SK-N-SH treated with all-trans-retinoic acid at 6 μM for 48 hours (cell line): ENCODE measurements around the gene PSMC3.

Experiments
- ATAC-seq: fragments of 200-7000 bp; cut with Tn5 transposase; 3 replicates; pipeline ENCODE4 v1.9.1; 2020; ENCODE audit warnings: mild to moderate bottlenecking, moderate library complexity
- ARNTL ChIP-seq: fragments of 450-650 bp; formaldehyde crosslinking; IDR thresholded peaks from 2 replicates; pipeline ENCODE4 v1.5.0; 2020; ENCODE audit warnings: low read depth, mild to moderate bottlenecking, moderate library complexity, borderline replicate concordance
- BACH2 ChIP-seq: fragments of 250-450 bp; sonication (Bioruptor Pico); IDR thresholded peaks from 2 replicates; pipeline ENCODE4 v1.9.0; 2021; ENCODE audit warnings: mild to moderate bottlenecking, borderline replicate concordance
- CREB5 ChIP-seq: fragments of 250-450 bp; sonication (Bioruptor Pico); IDR thresholded peaks from 2 replicates; pipeline ENCODE4 v1.5.1; 2020; ENCODE audit warnings: low read depth, mild to moderate bottlenecking, moderate library complexity
- CSDC2 ChIP-seq: fragments of 250-450 bp; sonication (Bioruptor Pico); IDR thresholded peaks from 2 replicates; pipeline ENCODE4 v1.5.0; 2020; ENCODE audit warnings: mild to moderate bottlenecking, moderate library complexity
- ESRRG ChIP-seq: fragments of 250-450 bp; sonication (Bioruptor Pico); IDR thresholded peaks from 2 replicates; pipeline ENCODE4 v1.6.1; 2021; ENCODE audit warnings: mild to moderate bottlenecking
- ISL1 ChIP-seq: fragments of 250-450 bp; sonication (Bioruptor Pico); IDR thresholded peaks from 2 replicates; pipeline ENCODE4 v2.1.2; 2022; ENCODE audit warnings: mild to moderate bottlenecking, moderate library complexity
- OSR1 ChIP-seq: fragments of 250-450 bp; sonication (Bioruptor Pico); IDR thresholded peaks from 2 replicates; pipeline ENCODE4 v1.8.0; 2022; ENCODE audit warnings: moderate library complexity, mild to moderate bottlenecking, inconsistent platforms
- POU6F1 ChIP-seq: fragments of 250-450 bp; sonication (Bioruptor Pico); IDR thresholded peaks from 2 replicates; pipeline ENCODE4 v1.8.0; 2021; ENCODE audit warnings: low read depth, mild to moderate bottlenecking, moderate library complexity, borderline replicate concordance
- PPARA ChIP-seq: fragments of 250-450 bp; sonication (Bioruptor Pico); IDR thresholded peaks from 2 replicates; pipeline ENCODE4 v1.5.0; 2020; ENCODE audit warnings: mild to moderate bottlenecking, borderline replicate concordance
- RARB ChIP-seq: fragments of 250-450 bp; sonication (Bioruptor Pico); IDR thresholded peaks from 2 replicates; pipeline ENCODE4 v1.8.0; 2021; ENCODE audit warnings: mild to moderate bottlenecking, moderate library complexity
- SNAI2 ChIP-seq: fragments of 250-450 bp; sonication (Bioruptor Pico); IDR thresholded peaks from 2 replicates; pipeline ENCODE4 v1.5.0; 2020; ENCODE audit warnings: mild to moderate bottlenecking, moderate library complexity
- TCF4 ChIP-seq: fragments of 250-450 bp; sonication (Bioruptor Pico); IDR thresholded peaks from 2 replicates; pipeline ENCODE4 v1.8.0; 2021; ENCODE audit warnings: mild to moderate bottlenecking, moderate library complexity, borderline replicate concordance
- TOX ChIP-seq: fragments of 250-450 bp; sonication (Bioruptor Pico); IDR thresholded peaks from 2 replicates; pipeline ENCODE4 v1.8.0; 2021; ENCODE audit warnings: mild to moderate bottlenecking, moderate library complexity, borderline replicate concordance
- TSHZ2 ChIP-seq: fragments of 250-450 bp; sonication (Bioruptor Pico); IDR thresholded peaks from 2 replicates; pipeline ENCODE4 v1.5.0; 2020; ENCODE audit warnings: mild to moderate bottlenecking, moderate library complexity
- ZC3H10 ChIP-seq: fragments of 250-450 bp; sonication (Bioruptor Pico); IDR thresholded peaks from 2 replicates; pipeline ENCODE4 v1.5.1; 2021; ENCODE audit warnings: mild to moderate bottlenecking, moderate library complexity
- ZFP3 ChIP-seq: fragments of 250-450 bp; sonication (Bioruptor Pico); IDR thresholded peaks from 2 replicates; pipeline ENCODE4 v1.5.0; 2020; ENCODE audit warnings: mild to moderate bottlenecking, moderate library complexity
- ZFP30 ChIP-seq: fragments of 450-650 bp; formaldehyde crosslinking; IDR thresholded peaks from 2 replicates; pipeline ENCODE4 v1.5.0; 2022; ENCODE audit warnings: mild to moderate bottlenecking, moderate library complexity
- ZNF70 ChIP-seq: fragments of 450-650 bp; formaldehyde crosslinking; IDR thresholded peaks from 2 replicates; pipeline ENCODE4 v1.5.0; 2020; ENCODE audit warnings: mild to moderate bottlenecking, moderate library complexity
- ZNF8 ChIP-seq: fragments of 450-650 bp; formaldehyde crosslinking; IDR thresholded peaks from 2 replicates; pipeline ENCODE4 v1.5.0; 2020; ENCODE audit warnings: mild to moderate bottlenecking, moderate library complexity
- TF ChIP-seq, protein P1 (sequence below): fragments of 250-450 bp; sonication (Bioruptor Pico); IDR thresholded peaks from 2 replicates; pipeline ENCODE4 v1.8.0; 2020; ENCODE audit warnings: mild to moderate bottlenecking, moderate library complexity, borderline replicate concordance
- TF ChIP-seq, protein P2 (sequence below): fragments of 250-450 bp; sonication (Bioruptor Pico); IDR thresholded peaks from 2 replicates; pipeline ENCODE4 v1.5.1; 2021; ENCODE audit warnings: mild to moderate bottlenecking, moderate library complexity

The PSMC3 gene

GRCh38 chr11:47461876-47462275 lies 35.6 kb upstream of the PSMC3 start:
- no peak for TF ChIP-seq ISL1
- no peak for TF ChIP-seq BACH2 (CRISPR knock-in tag)
- TF ChIP-seq ZNF8 = no peak
- TF ChIP-seq ARNTL (CRISPR knock-in tag) = no peak
- no peak for TF ChIP-seq PPARA (CRISPR knock-in tag)
- TF ChIP-seq ZFP30 (CRISPR knock-in tag) = no peak
- no peak for TF ChIP-seq OSR1
- TF ChIP-seq, all 23 proteins: peak for 0
- no peak for ATAC-seq

DNA sequence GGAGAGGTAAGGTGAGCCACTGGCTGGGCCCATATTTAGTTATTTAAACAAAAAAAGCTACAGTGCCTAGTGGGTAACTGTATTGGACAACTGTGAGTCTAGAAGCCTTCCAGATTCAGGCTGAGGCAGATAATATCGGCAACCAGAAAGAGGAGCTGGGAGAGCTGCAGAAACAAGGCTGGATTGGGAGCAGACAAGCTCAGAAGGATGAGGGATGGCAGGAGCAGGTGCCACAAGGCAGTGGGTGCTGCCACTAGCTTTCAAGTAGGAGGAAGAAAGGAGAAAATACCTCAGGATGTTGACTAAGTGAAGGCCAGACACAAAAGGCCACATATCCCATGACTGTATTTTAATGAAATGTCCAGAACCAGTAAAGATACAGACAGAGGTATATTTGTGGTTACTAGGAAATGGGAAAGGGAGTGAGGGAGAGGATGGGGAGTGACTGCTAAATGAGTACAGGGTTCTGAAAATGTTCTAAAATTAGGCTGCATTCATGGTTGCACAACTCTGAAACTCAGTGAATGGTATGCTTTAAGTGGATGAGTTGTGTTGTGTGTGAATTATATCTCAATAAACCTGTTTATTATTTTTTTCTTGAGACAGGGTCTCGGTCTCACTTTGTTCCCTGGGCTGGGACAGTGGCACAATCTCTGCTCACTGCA lies 34.5 kb upstream of the PSMC3 start:
- TF ChIP-seq ZNF70 (CRISPR knock-in tag) = no peak
- TF ChIP-seq TCF4 (CRISPR knock-in tag) = no peak
- no peak for TF ChIP-seq CSDC2 (CRISPR knock-in tag)
- ATAC-seq = no peak

DNA sequence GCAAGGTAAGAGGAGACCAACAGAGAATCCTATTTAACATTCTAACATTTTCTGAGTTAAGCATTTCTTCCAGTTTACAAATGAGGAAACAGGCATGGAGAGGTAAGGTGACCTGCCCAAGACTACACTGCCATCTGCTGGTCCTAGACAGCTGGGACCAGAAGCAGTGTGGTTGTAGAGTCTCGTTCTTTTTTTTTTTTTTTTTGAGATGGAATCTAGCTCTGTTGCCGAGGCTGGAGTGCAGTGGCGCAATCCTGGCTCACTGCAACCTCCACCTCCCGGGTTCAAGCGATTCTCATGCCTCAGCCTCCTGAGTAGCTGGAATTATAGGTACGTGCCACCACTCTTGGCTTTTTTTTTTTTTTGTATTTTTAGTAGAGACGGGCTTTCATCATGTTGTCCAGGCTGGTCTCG lies 28.0 kb upstream of the PSMC3 start:
- ATAC-seq = peak; percentile 96

DNA sequence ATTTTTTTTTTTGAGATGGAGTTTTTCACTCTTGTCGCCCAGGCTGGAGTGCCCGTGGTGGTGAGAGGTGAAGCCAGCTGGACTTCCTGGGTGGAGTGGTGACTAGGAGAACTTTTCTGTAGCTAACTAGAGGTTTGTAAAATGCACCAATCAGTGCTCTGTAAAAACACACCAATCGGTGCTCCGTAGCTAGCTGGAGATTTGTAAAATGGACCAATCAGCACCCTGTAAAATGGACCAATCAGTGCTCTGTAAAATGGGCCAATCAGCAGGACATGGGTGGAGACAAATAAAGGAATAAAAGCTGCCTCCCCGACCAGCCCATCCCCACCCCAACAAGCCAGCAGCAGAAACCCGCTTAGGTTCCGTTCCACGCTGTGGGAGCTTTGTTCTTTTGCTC lies 27.1 kb upstream of the PSMC3 start:
- ATAC-seq = no peak
- TF ChIP-seq ZC3H10 (CRISPR knock-in tag) (no peak), RARB (CRISPR knock-in tag) (no peak), ESRRG (CRISPR knock-in tag) (no peak), TOX (no peak), TSHZ2 (no peak), TCF4 (CRISPR knock-in tag) (no peak), ZNF8 (no peak), POU6F1 (no peak), PPARA (CRISPR knock-in tag) (no peak), ARNTL (CRISPR knock-in tag) (no peak), ZNF70 (CRISPR knock-in tag) (no peak), SNAI2 (CRISPR knock-in tag) (no peak), ZFP30 (CRISPR knock-in tag) (no peak), ISL1 (no peak)
- TF ChIP-seq, protein P1, sequence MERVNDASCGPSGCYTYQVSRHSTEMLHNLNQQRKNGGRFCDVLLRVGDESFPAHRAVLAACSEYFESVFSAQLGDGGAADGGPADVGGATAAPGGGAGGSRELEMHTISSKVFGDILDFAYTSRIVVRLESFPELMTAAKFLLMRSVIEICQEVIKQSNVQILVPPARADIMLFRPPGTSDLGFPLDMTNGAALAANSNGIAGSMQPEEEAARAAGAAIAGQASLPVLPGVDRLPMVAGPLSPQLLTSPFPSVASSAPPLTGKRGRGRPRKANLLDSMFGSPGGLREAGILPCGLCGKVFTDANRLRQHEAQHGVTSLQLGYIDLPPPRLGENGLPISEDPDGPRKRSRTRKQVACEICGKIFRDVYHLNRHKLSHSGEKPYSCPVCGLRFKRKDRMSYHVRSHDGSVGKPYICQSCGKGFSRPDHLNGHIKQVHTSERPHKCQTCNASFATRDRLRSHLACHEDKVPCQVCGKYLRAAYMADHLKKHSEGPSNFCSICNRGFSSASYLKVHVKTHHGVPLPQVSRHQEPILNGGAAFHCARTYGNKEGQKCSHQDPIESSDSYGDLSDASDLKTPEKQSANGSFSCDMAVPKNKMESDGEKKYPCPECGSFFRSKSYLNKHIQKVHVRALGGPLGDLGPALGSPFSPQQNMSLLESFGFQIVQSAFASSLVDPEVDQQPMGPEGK = no peak
- TF ChIP-seq, protein P2, sequence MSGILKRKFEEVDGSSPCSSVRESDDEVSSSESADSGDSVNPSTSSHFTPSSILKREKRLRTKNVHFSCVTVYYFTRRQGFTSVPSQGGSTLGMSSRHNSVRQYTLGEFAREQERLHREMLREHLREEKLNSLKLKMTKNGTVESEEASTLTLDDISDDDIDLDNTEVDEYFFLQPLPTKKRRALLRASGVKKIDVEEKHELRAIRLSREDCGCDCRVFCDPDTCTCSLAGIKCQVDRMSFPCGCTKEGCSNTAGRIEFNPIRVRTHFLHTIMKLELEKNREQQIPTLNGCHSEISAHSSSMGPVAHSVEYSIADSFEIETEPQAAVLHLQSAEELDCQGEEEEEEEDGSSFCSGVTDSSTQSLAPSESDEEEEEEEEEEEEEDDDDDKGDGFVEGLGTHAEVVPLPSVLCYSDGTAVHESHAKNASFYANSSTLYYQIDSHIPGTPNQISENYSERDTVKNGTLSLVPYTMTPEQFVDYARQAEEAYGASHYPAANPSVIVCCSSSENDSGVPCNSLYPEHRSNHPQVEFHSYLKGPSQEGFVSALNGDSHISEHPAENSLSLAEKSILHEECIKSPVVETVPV (CRISPR knock-in tag) = no peak

DNA sequence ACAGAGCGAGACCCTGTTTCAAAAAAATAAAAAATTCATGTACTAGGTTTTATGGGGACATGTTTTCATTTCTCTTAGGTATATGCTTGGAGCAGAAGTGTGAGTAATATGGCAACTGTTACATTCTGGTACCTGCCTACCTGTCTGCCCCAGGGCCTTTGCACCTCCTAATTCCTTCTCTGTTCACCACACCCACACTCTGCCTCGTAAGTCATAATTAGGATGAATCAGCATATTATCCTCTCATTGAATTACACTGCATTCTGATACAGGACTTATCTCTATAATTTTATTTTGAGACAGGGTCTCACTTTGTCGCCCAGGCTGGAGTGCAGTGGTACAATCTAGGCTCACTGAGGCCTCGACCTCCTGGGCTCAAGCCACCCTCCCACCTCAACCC lies 25.8 kb upstream of the PSMC3 start:
- TF ChIP-seq, protein P2 (CRISPR knock-in tag) = no peak
- TF ChIP-seq CREB5 (CRISPR knock-in tag) = no peak
- TF ChIP-seq ZFP3 = no peak
- no peak for ATAC-seq
